HCT116 (cell line): Measurements from ENCODE around the gene FCER2. TPM values are rescaled to one million over a fixed set of nuclear protein-coding genes. Genes with fewer than 3 reads are reported as not detected.

Experiments
- ATAC-seq: fragments of 200-7000 bp; cut with Tn5 transposase; 2 replicates; pipeline ENCODE4 v1.9.1; 2020; ENCODE audit warnings: mild to moderate bottlenecking, moderate library complexity
- BruUV-seq: library from RNA; stranded (reverse); fragments of 400-500 nt; replicated peaks from 2 replicates; lab custom pipeline; 2021; lab: Mats Ljungman, UMichigan
- CTCF ChIA-PET: fragments of 300-600 bp; sonication (Branson Sonifier 250); formaldehyde crosslinking; loops from one replicate; lab custom pipeline; 2021; ENCODE audit warnings: antibody characterized with exemption; lab: Charles Lee
- POLR2A ChIA-PET: fragments of 300-600, 350-600 bp; sonication (Branson Sonifier 250); formaldehyde crosslinking; loops from one replicate; lab custom pipeline; 2021; ENCODE audit warnings: antibody characterized with exemption; lab: Charles Lee
- RAD21 ChIA-PET, 2 experiments: fragments of 300-600 bp; sonication (Branson Sonifier 250); formaldehyde crosslinking; loops; one replicate each; lab custom pipeline; 2023; ENCODE audit warnings: low total read pairs in 2 of 2; ENCODE audit not compliant: uncharacterized antibody in 2 of 2, unreplicated experiment in 2 of 2, low non-redundant PET in 1 of 2; lab: Charles Lee
- DNase-seq: peaks from one replicate; pipeline ENCODE4 v3.0.0-alpha.2; 2010; ENCODE audit warnings: low read depth, low spot score
- H2AFZ ChIP-seq: fragments of 200-600 bp; shearing (Covaris generic), sonication (generic); 2 replicates; pipeline ENCODE4 v1.6.1; 2017; ENCODE audit warnings: low read depth, mixed run types, mixed read lengths, antibody characterized with exemption, low read length; ENCODE audit not compliant: poor library complexity, severe bottlenecking
- H3K27ac ChIP-seq: 2 replicates; pipeline ENCODE4 v1.5.1; 2012; ENCODE audit warnings: low read depth, low read length
- H3K27me3 ChIP-seq: fragments of 200-600 bp; sonication (generic); 2 replicates; pipeline ENCODE4 v1.6.1; 2016; ENCODE audit warnings: mixed run types, low read length, mixed read lengths; ENCODE audit not compliant: insufficient read depth
- H3K36me3 ChIP-seq, 2 experiments: fragments of 200-500 bp in 1 of 2; fragments of 200-600 bp in 1 of 2; sonication (Bioruptor generic) in 1 of 2; sonication (generic) in 1 of 2; 2 replicates each; pipeline versions ENCODE4 v1.5.1 to v1.6.1; 2014 to 2016; ENCODE audit warnings: low read length in 2 of 2, inconsistent platforms in 1 of 2, mixed read lengths in 1 of 2, mixed run types in 1 of 2; ENCODE audit not compliant: insufficient read depth in 2 of 2, control insufficient read depth in 1 of 2
- H3K4me1 ChIP-seq, 2 experiments: fragments of 200-600 bp in 1 of 2; sonication (generic) in 1 of 2; 2 replicates each; pipeline versions ENCODE4 v1.5.1 to v1.6.1; 2012 to 2017; ENCODE audit warnings: low read length in 2 of 2, inconsistent platforms in 1 of 2, mild to moderate bottlenecking in 1 of 2, mixed read lengths in 1 of 2, mixed run types in 1 of 2, moderate library complexity in 1 of 2; ENCODE audit not compliant: insufficient read depth in 2 of 2, control insufficient read depth in 1 of 2
- H3K4me2 ChIP-seq: fragments of 200-600 bp; sonication (generic); 2 replicates; pipeline ENCODE4 v1.6.1; 2017; ENCODE audit warnings: mixed run types, low read length, mixed read lengths
- H3K4me3 ChIP-seq, 2 experiments: fragments of 200-600 bp in 1 of 2; sonication (generic) in 1 of 2; replicated peaks in 1 of 2; 2 replicates each; pipeline ENCODE4 v1.5.1; 2011 to 2016; ENCODE audit warnings: low read length in 2 of 2, control low read depth in 1 of 2, low read depth in 1 of 2, mild to moderate bottlenecking in 1 of 2, mixed read lengths in 1 of 2, mixed run types in 1 of 2
- H3K79me2 ChIP-seq: fragments of 200-600 bp; sonication (generic); 2 replicates; pipeline ENCODE4 v1.6.1; 2017; ENCODE audit warnings: mild to moderate bottlenecking, mixed run types, low read length, moderate library complexity, mixed read lengths; ENCODE audit not compliant: insufficient read depth
- H3K9ac ChIP-seq: fragments of 200-600 bp; sonication (generic); 2 replicates; pipeline ENCODE4 v1.6.1; 2016; ENCODE audit warnings: low read length, mixed read lengths
- H3K9me2 ChIP-seq: fragments of 200-600 bp; sonication (generic), shearing (Covaris generic); 2 replicates; pipeline ENCODE4 v1.6.1; 2017; ENCODE audit warnings: mixed run types, mild to moderate bottlenecking, moderate library complexity; ENCODE audit not compliant: insufficient read depth
- H3K9me3 ChIP-seq, 2 experiments: fragments of 200-500 bp in 1 of 2; fragments of 200-600 bp in 1 of 2; sonication (Bioruptor generic) in 1 of 2; sonication (generic) in 1 of 2; 2 replicates each; pipeline ENCODE4 v1.6.1; 2014 to 2017; ENCODE audit warnings: low read length in 2 of 2, mixed read lengths in 2 of 2, inconsistent platforms in 1 of 2, low read depth in 1 of 2, mild to moderate bottlenecking in 1 of 2, mixed run types in 1 of 2, moderate library complexity in 1 of 2; ENCODE audit not compliant: control insufficient read depth in 1 of 2, insufficient read depth in 1 of 2
- H4K20me1 ChIP-seq: fragments of 200-600 bp; sonication (generic), shearing (Covaris generic); 2 replicates; pipeline ENCODE4 v1.6.1; 2017; ENCODE audit warnings: mixed run types, mild to moderate bottlenecking, moderate library complexity; ENCODE audit not compliant: insufficient read depth
- EZH2phosphoT487 ChIP-seq: fragments of 200-600 bp; IDR thresholded peaks from 2 replicates; pipeline ENCODE4 v1.6.1; 2018; ENCODE audit warnings: antibody characterized with exemption, borderline replicate concordance
- JUND ChIP-seq: IDR thresholded peaks from 2 replicates; pipeline ENCODE4 v1.6.1; 2012
- intact Hi-C: fragments of 100-400 bp; cut with micrococcal nuclease; formaldehyde crosslinking; loops from 2 replicates; pipeline ENCODE4 v1.10.0; 2022
- total RNA-seq: library from RNA; stranded (reverse); gene quantifications from one replicate; pipeline ENCODE4 v1.2.1, GENCODE V29; 2021; ENCODE audit not compliant: unreplicated experiment
- TF ChIP-seq, protein P1 (sequence below): IDR thresholded peaks from 2 replicates; pipeline ENCODE4 v1.6.1; 2012; ENCODE audit warnings: low read depth

FCER2 gene
- total RNA-seq, 1 experiment from 2014 or later, result 0.20 TPM

DNA sequence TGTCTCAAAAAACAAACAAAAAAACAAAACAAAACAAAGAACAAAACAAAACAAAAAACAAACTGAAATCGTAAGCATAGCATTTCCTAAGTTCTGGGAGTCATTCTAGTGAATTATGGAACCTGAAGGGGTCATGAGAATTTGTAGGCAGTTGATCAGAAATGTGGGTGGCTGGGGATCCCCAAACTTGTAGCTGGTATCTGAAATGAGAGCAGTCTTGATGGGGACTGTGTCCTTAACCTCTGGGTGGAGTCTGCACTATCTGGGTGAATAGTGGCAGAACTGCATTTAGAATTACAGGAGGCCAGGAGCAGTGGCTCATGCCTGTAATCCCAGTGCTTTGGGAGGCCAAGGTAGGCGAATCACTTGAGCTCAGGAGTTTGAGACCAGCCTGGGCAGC lies 23.9 kb upstream of the FCER2 start:
- Histone ChIP-seq H3K9me3 (no peaks in the 10 kb centered on the region), H3K27me3 (no peaks in the 10 kb centered on the region), H3K4me2 (no peak overlapping the region), H3K79me2 (no peaks in the 10 kb centered on the region), H3K9me2 (no peaks in the 10 kb centered on the region), H3K9ac (no peak overlapping the region), H3K27ac (no peak overlapping the region), H3K4me1 (no peaks in the 10 kb centered on the region), H3K4me3 (no peak overlapping the region), H4K20me1 (no peaks in the 10 kb centered on the region), H2AFZ (no peak overlapping the region), H3K36me3 (no peaks in the 10 kb centered on the region)
- TF ChIP-seq JUND, result no peak
- TF ChIP-seq, protein P1, sequence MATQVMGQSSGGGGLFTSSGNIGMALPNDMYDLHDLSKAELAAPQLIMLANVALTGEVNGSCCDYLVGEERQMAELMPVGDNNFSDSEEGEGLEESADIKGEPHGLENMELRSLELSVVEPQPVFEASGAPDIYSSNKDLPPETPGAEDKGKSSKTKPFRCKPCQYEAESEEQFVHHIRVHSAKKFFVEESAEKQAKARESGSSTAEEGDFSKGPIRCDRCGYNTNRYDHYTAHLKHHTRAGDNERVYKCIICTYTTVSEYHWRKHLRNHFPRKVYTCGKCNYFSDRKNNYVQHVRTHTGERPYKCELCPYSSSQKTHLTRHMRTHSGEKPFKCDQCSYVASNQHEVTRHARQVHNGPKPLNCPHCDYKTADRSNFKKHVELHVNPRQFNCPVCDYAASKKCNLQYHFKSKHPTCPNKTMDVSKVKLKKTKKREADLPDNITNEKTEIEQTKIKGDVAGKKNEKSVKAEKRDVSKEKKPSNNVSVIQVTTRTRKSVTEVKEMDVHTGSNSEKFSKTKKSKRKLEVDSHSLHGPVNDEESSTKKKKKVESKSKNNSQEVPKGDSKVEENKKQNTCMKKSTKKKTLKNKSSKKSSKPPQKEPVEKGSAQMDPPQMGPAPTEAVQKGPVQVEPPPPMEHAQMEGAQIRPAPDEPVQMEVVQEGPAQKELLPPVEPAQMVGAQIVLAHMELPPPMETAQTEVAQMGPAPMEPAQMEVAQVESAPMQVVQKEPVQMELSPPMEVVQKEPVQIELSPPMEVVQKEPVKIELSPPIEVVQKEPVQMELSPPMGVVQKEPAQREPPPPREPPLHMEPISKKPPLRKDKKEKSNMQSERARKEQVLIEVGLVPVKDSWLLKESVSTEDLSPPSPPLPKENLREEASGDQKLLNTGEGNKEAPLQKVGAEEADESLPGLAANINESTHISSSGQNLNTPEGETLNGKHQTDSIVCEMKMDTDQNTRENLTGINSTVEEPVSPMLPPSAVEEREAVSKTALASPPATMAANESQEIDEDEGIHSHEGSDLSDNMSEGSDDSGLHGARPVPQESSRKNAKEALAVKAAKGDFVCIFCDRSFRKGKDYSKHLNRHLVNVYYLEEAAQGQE, result no peak
- CTCF ChIA-PET, result no interaction called here
- intact Hi-C loops, result no loop called here
- ATAC-seq (no peak), DNase-seq (no peak)
- RAD21 ChIA-PET, result no interaction called here
- POLR2A ChIA-PET, result no interaction called here
- BruUV-seq, result no TSS peak

- BruUV-seq, result no TSS peak
- DNase-seq (no peak), ATAC-seq (no peak)
- Histone ChIP-seq H3K9me3 (no peaks in the 10 kb centered on the region), H3K27ac (no peak overlapping the region), H3K27me3 (no peaks in the 10 kb centered on the region), H3K9me2 (no peaks in the 10 kb centered on the region), H3K9ac (no peak overlapping the region), H3K36me3 (no peaks in the 10 kb centered on the region), H2AFZ (no peak overlapping the region), H3K4me2 (no peak overlapping the region), H3K4me1 (no peaks in the 10 kb centered on the region), H3K79me2 (no peaks in the 10 kb centered on the region), H4K20me1 (no peaks in the 10 kb centered on the region), H3K4me3 (no peak overlapping the region)
- intact Hi-C loops, result no loop called here
- ChIA-PET POLR2A (no interaction called here), RAD21 (no interaction called here), CTCF (no interaction called here)
- TF ChIP-seq EZH2phosphoT487, result no peak
Observed at GRCh38 chr19:7722231-7722651, 20.3 kb upstream of the FCER2 start.
